Fibroblast of mammary gland (primary cell): ENCODE measurements around the gene MSANTD3.

Experiments
- DNase-seq: peaks from one replicate; pipeline ENCODE4 v3.0.0-alpha.2; 2010; ENCODE audit warnings: low read depth
- H3K4me3 ChIP-seq: 2 replicates; pipeline ENCODE4 v1.5.1; 2011; ENCODE audit warnings: low read depth, mild to moderate bottlenecking, low read length, moderate library complexity; ENCODE audit not compliant: control insufficient read depth
- TF ChIP-seq, protein P1 (sequence below): conservative IDR thresholded peaks from 2 replicates; pipeline ENCODE4 v1.5.1; 2011; ENCODE audit warnings: low read depth, low read length, inconsistent platforms; ENCODE audit not compliant: control insufficient read depth, insufficient read depth

Gene MSANTD3

DNA sequence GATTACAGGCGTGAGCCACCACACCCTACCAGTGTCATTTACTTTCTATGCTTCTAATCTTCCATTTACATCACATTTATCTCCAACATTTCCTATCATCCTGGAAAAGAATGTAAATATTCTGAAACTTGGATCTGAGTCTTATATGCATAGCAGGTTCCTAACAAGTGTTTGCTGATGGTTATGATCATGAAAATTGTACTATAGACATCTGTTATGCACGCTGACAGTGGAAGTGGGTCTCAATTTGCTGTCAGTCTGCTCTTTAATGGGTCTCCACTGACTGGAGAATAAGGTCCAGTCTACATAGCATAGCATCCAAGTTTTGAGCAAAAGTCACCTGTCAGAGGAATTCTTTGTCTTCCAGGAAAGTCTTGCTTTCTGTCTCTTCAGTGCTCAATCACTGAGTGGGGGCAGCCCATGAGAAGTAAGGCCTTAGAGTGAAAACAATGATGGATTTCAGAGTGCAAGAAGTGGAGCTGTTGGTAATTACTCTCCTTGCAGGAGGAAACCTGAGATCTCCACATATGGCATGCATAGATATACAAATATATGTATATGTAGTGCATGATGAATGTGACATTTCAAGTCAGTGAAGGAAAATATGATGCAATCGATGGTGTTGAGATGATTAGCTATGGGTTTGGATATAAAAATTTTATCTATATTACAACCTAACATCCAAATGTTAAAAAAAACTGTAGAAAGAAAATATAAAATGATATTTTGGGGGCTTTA lies 29.2 kb upstream of the MSANTD3 start:
- no peak overlapping the region for H3K4me3 ChIP-seq
- TF ChIP-seq, protein P1, sequence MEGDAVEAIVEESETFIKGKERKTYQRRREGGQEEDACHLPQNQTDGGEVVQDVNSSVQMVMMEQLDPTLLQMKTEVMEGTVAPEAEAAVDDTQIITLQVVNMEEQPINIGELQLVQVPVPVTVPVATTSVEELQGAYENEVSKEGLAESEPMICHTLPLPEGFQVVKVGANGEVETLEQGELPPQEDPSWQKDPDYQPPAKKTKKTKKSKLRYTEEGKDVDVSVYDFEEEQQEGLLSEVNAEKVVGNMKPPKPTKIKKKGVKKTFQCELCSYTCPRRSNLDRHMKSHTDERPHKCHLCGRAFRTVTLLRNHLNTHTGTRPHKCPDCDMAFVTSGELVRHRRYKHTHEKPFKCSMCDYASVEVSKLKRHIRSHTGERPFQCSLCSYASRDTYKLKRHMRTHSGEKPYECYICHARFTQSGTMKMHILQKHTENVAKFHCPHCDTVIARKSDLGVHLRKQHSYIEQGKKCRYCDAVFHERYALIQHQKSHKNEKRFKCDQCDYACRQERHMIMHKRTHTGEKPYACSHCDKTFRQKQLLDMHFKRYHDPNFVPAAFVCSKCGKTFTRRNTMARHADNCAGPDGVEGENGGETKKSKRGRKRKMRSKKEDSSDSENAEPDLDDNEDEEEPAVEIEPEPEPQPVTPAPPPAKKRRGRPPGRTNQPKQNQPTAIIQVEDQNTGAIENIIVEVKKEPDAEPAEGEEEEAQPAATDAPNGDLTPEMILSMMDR: no peak
- no peak for DNase-seq

DNA sequence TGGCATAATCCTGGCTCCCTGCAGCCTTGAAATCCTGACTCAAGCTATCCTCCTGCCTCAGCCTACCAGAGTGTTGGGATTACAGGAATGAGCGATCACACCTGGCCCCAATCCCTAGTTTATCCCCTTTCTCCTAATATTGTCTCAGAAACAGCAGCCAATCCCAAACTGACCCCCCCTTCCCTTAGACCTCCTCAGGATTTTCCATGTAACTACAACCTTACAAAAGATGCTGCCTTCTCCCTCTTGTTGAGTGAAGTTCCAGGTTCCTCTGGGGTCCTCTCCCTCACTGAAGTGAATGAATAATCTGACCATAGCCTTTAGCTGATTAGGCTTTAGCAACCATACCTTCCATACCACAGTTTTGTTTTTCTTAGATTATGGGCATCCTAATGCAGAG lies 25.9 kb upstream of the MSANTD3 start:
- no peak for DNase-seq
- TF ChIP-seq, protein P1: no peak
- H3K4me3 ChIP-seq: no peak overlapping the region

DNA sequence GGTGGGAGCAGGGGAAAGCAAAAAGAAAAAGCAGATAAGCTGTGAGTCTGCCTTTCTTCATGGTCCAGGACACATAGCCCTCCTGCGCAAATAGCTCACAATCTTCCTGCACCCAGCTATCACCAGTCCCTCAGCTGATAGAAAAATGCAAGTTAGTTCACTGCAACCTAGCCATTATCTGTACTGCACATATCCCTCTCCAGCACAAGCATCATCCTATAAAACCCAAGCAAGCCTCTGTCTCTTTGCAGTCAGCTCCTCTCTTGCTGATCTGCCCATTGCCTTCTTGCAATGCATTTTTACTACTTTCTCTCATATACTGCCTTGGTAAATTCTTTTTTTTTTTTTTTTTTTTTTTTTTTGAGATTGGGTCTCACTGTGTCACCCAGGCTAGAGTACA lies 20.0 kb upstream of the MSANTD3 start:
- TF ChIP-seq, protein P1: no peak
- H3K4me3 ChIP-seq: no peak overlapping the region
- DNase-seq: no peak

DNA sequence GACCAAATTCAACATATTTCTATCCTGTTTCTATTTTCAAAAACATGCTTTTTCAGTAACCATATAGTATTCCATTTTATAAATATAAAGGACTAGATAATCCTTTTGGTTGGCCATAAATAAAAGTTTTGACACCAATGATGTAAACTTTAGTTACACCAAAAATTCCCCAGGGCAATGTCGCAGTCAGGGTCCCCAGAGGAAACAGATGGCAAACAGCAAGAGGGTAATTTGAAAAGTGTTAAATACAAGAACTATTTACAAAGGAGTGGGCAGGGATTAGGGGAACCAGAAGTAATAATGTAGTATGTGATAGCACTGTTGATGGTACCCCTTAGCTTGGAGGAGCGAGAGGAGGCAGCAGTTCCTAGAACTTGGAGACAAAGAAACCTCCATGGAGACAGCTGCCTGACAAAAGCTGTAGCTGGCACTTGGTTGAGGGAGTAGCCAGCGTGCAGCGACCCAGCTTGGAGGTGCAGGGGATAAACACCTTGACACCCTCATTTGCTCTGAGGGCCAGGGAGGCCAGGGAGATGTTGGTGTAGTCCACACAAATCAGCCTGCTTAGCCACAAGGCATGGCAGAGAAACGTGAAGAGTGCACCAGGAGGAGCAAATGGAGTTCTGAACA lies 18.3 kb upstream of the MSANTD3 start:
- no peak for DNase-seq
- TF ChIP-seq, protein P1: no peak
- H3K4me3 ChIP-seq: no peak overlapping the region

DNA sequence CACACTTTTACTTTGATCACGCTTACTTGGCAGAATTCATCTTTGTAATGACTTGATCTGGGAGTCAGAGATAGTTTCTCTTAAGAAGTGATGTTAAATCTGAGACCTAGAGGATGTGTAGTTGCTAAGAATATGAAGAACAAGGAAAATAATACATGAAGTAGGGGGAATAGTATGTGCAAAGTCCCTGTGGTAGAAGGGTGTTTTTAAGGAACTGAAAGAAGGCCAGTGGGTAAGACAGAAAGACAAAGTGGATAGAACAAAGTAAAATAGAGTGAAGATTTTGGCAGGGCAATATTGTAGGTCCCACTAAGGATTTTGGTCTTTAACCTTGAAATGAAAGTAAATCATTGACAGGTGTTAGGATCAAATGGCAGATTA lies 17.8 kb upstream of the MSANTD3 start:
- H3K4me3 ChIP-seq: no peak overlapping the region
- DNase-seq: no peak
- TF ChIP-seq, protein P1: no peak

DNA sequence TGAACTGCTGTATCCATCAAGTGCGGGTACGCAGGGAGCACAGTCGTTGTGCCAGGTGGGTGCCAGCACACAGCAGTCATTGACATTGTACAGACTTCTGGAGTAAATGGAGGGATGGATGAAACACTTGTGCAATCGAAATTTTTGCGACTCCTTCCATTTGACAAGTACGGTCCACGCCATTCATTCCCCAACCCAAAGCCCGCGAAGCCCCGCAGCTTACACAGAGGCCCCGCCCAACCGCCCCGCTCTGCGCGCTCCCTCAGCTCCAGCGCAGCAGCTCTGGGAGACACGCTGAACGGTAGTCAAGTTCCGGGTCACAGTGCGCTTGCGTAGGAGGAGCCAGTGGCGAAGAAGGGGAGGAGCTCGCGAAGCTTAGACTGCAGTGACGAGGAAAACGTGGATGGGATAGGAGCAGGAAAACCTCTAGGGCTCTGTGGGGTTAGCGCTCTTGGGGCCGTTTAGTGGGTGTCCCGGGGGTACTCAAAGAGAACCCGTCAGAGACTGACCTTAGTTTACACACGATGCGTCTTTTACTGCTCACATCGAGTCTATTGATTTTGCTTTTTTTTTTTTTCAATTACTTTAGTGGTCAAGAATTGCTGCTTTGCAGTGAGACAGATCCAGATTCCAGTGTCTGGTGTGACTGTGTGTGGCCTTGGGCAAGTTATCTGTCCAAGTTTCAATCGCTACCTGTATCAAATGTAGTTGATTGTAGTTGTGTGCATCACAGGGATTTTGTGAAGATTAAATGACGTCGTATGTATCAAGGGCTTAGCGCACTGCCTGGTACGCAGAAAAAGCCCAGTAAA lies 15.3 kb upstream of the MSANTD3 start:
- H3K4me3 ChIP-seq: peak overlapping the region; percentile 51
- TF ChIP-seq, protein P1: no peak

More for the DNA sequence above, 15.3 kb upstream of the MSANTD3 start:
- DNase-seq: peak; percentile 91
